Measurements from ENCODE around the gene KRTAP10-9. TPM values are rescaled to one million over a fixed set of nuclear protein-coding genes. Genes with fewer than 3 reads are reported as not detected.
"Not testable (repeated sequence)": the region's sequence is repeated elsewhere in the genome, so short reads cannot be mapped to it uniquely, and the experiment has no call there.

Gene KRTAP10-9, protein sequence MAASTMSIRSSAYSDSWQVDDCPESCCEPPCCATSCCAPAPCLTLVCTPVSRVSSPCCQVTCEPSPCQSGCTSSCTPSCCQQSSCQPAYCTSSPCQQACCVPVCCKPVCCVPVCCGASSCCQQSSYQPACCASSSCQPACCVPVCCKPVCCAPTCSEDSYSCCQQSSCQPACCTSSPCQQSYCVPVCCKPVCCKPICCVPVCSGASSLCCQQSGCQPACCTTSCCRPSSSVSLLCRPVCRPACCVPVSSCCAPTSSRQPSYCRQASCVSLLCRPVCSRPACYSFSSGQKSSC
- not detected for polyA plus RNA-seq (2013)

- no peak for DNase-seq
- Histone ChIP-seq H3K4me1 (ENCODE audit: control extremely low read depth in 1 of 4, control insufficient read depth in 4 of 4, insufficient read depth in 4 of 4, low read length in 3 of 4) (no peaks in the 10 kb centered on the region), H3K36me3 (ENCODE audit: control insufficient read depth in 4 of 4, insufficient read depth in 4 of 4, low read length in 3 of 4) (no peaks in the 10 kb centered on the region), H3K27ac (ENCODE audit: insufficient read depth in 1 of 2, low read depth in 1 of 2, low read length in 2 of 2, poor library complexity in 1 of 2, severe bottlenecking in 2 of 2) (no peak within 1 kb of the TSS), H3K9me3 (ENCODE audit: control extremely low read depth in 1 of 5, control insufficient read depth in 4 of 5, insufficient read depth in 2 of 5, low read depth in 1 of 5, low read length in 4 of 5) (peaks cover 6 to 48% (median 29%) of the 10 kb centered on the region in 5 experiments), H3K4me3 (ENCODE audit: control insufficient read depth in 1 of 7, extremely low read depth in 1 of 7, insufficient read depth in 4 of 7, low read depth in 2 of 7, low read length in 6 of 7) (no peak within 1 kb of the TSS), H3K27me3 (replicated peaks in 2 of 5; ENCODE audit: control insufficient read depth in 4 of 5, insufficient read depth in 5 of 5, low read length in 4 of 5) (peaks cover 0 to 8% (median 0%) of the 10 kb centered on the region in 5 experiments)
- POLR2A ChIA-PET, result no interaction called here
- CTCF ChIA-PET, result no interaction called here
- 59% methylated on average over 7 of the region's 7 CpGs for WGBS (ENCODE audit: insufficient coverage)
Observed at GRCh38 chr21:44626673-44627143, at the start of gene KRTAP10-9. Gene KRTAP10-9, plus strand, starts transcription at chr21:44627093. Its CDS starts 79 bp downstream, at chr21:44627172.

- no peak overlapping the region for H3K27ac ChIP-seq (ENCODE audit: insufficient read depth in 1 of 2, low read depth in 1 of 2, low read length in 2 of 2, poor library complexity in 1 of 2, severe bottlenecking in 2 of 2)
- H3K4me1 ChIP-seq (ENCODE audit: control extremely low read depth in 1 of 4, control insufficient read depth in 4 of 4, insufficient read depth in 4 of 4, low read length in 3 of 4), result no peaks in the 10 kb centered on the region
- over 99% methylated on average over 15 of the region's 17 CpGs for WGBS (ENCODE audit: insufficient coverage)
- ChIA-PET CTCF (no interaction called here), POLR2A (no interaction called here)
- H3K27me3 ChIP-seq (replicated peaks in 2 of 5; ENCODE audit: control insufficient read depth in 4 of 5, insufficient read depth in 5 of 5, low read length in 4 of 5), result peaks cover 0 to 38% (median 0%) of the 10 kb centered on the region in 5 experiments
- no peaks in the 10 kb centered on the region for H3K36me3 ChIP-seq (ENCODE audit: control insufficient read depth in 4 of 4, insufficient read depth in 4 of 4, low read length in 3 of 4)
- no peak for DNase-seq
- H3K9me3 ChIP-seq (ENCODE audit: control extremely low read depth in 1 of 5, control insufficient read depth in 4 of 5, insufficient read depth in 2 of 5, low read depth in 1 of 5, low read length in 4 of 5), result peaks cover 2 to 29% (median 17%) of the 10 kb centered on the region in 5 experiments
- H3K4me3 ChIP-seq (ENCODE audit: control insufficient read depth in 1 of 7, extremely low read depth in 1 of 7, insufficient read depth in 4 of 7, low read depth in 2 of 7, low read length in 6 of 7), result no peak overlapping the region
Observed at GRCh38 chr21:44578371-44579055, 48.4 kb upstream of the KRTAP10-9 start.

GRCh38 chr21:44579056-44579832, 47.6 kb upstream of the KRTAP10-9 start:
- Histone ChIP-seq H3K9me3 (ENCODE audit: control extremely low read depth in 1 of 5, control insufficient read depth in 4 of 5, insufficient read depth in 2 of 5, low read depth in 1 of 5, low read length in 4 of 5) (peaks cover 2 to 29% (median 17%) of the 10 kb centered on the region in 5 experiments), H3K27ac (ENCODE audit: insufficient read depth in 1 of 2, low read depth in 1 of 2, low read length in 2 of 2, poor library complexity in 1 of 2, severe bottlenecking in 2 of 2) (no peak overlapping the region), H3K36me3 (ENCODE audit: control insufficient read depth in 4 of 4, insufficient read depth in 4 of 4, low read length in 3 of 4) (no peaks in the 10 kb centered on the region), H3K4me1 (ENCODE audit: control extremely low read depth in 1 of 4, control insufficient read depth in 4 of 4, insufficient read depth in 4 of 4, low read length in 3 of 4) (no peaks in the 10 kb centered on the region), H3K4me3 (ENCODE audit: control insufficient read depth in 1 of 7, extremely low read depth in 1 of 7, insufficient read depth in 4 of 7, low read depth in 2 of 7, low read length in 6 of 7) (no peak overlapping the region), H3K27me3 (replicated peaks in 2 of 5; ENCODE audit: control insufficient read depth in 4 of 5, insufficient read depth in 5 of 5, low read length in 4 of 5) (peaks cover 0 to 43% (median 0%) of the 10 kb centered on the region in 5 experiments)
- DNase-seq, result no peak
- 73% methylated on average over 11 of the region's 22 CpGs for WGBS (ENCODE audit: insufficient coverage)
- ChIA-PET CTCF (no interaction called here), POLR2A (no interaction called here)

DNA sequence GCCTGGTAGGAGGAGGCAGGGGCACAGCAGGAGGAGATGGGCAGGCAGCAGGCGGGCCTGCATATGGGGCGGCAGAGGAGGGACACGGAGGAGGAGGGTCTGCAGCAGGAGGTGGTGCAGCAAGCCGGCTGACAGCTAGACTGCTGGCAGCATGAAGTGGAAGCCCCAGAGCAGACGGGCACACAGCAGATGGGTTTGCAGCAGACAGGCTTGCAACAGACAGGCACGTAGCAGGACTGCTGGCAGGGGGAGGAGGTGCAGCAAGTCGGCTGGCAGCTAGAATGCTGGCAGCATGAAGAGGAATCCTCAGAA, 47.1 kb upstream of the KRTAP10-9 start:
- Histone ChIP-seq H3K4me3 (ENCODE audit: control insufficient read depth in 1 of 7, extremely low read depth in 1 of 7, insufficient read depth in 4 of 7, low read depth in 2 of 7, low read length in 6 of 7) (no peak overlapping the region), H3K36me3 (ENCODE audit: control insufficient read depth in 4 of 4, insufficient read depth in 4 of 4, low read length in 3 of 4) (no peaks in the 10 kb centered on the region), H3K9me3 (ENCODE audit: control extremely low read depth in 1 of 5, control insufficient read depth in 4 of 5, insufficient read depth in 2 of 5, low read depth in 1 of 5, low read length in 4 of 5) (peaks cover 2 to 29% (median 17%) of the 10 kb centered on the region in 5 experiments), H3K27me3 (replicated peaks in 2 of 5; ENCODE audit: control insufficient read depth in 4 of 5, insufficient read depth in 5 of 5, low read length in 4 of 5) (peaks cover 0 to 41% (median 0%) of the 10 kb centered on the region in 5 experiments), H3K27ac (ENCODE audit: insufficient read depth in 1 of 2, low read depth in 1 of 2, low read length in 2 of 2, poor library complexity in 1 of 2, severe bottlenecking in 2 of 2) (no peak overlapping the region), H3K4me1 (ENCODE audit: control extremely low read depth in 1 of 4, control insufficient read depth in 4 of 4, insufficient read depth in 4 of 4, low read length in 3 of 4) (no peaks in the 10 kb centered on the region)
- CTCF ChIA-PET, result no interaction called here
- WGBS (ENCODE audit: insufficient coverage), result 88% methylated on average over 7 of the region's 7 CpGs
- POLR2A ChIA-PET, result no interaction called here
- DNase-seq, result no peak

DNA sequence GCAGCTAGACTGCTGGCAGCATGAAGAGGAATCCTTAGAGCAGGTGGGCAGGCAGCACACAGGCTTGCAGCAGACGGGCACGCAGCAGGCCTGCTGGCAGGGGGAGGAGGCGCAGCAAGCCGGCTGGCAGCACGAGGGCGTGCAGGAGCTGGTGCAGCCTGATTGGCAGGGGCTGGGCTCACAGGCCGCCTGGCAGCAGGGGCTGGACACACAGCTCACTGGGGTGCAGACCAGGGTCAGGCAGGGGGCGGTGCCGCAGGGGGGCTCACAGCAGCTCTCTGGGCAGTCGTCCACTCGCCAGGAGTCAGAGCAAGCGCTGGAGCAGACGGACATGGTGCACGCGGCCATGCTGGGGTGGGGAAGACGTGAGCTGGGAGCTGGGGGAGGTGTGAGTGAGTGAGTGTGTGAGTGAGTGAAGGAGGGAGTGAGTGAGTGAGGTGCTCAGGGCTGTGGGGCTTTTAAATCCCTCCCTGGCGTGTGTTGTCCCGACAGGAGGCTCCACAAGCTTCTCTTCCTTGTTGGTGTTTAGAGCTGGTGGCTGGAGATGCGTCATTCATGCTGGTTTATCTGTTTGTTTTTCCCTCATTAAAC, 46.6 kb upstream of the KRTAP10-9 start, which contains the start of gene KRTAP10-5:
TSS of gene KRTAP10-5 (minus strand) at position 374 of the 591 bp plus-strand sequence. CDS start at position 348, 26 bp downstream.
- Histone ChIP-seq H3K27me3 (replicated peaks in 2 of 5; ENCODE audit: control insufficient read depth in 4 of 5, insufficient read depth in 5 of 5, low read length in 4 of 5) (peaks cover 0 to 43% (median 0%) of the 10 kb centered on the region in 5 experiments), H3K9me3 (ENCODE audit: control extremely low read depth in 1 of 5, control insufficient read depth in 4 of 5, insufficient read depth in 2 of 5, low read depth in 1 of 5, low read length in 4 of 5) (peaks cover 2 to 30% (median 17%) of the 10 kb centered on the region in 5 experiments)
- 36% methylated on average over 7 of the region's 19 CpGs for WGBS (ENCODE audit: insufficient coverage)
- CTCF ChIA-PET; DNase-seq; POLR2A ChIA-PET; H3K4me1 ChIP-seq (ENCODE audit: control extremely low read depth in 1 of 4, control insufficient read depth in 4 of 4, insufficient read depth in 4 of 4, low read length in 3 of 4); H3K4me3 ChIP-seq (ENCODE audit: control insufficient read depth in 1 of 7, extremely low read depth in 1 of 7, insufficient read depth in 4 of 7, low read depth in 2 of 7, low read length in 6 of 7); H3K36me3 ChIP-seq (ENCODE audit: control insufficient read depth in 4 of 4, insufficient read depth in 4 of 4, low read length in 3 of 4); H3K27ac ChIP-seq (ENCODE audit: insufficient read depth in 1 of 2, low read depth in 1 of 2, low read length in 2 of 2, poor library complexity in 1 of 2, severe bottlenecking in 2 of 2): not testable (repeated sequence)

- H3K27ac ChIP-seq (ENCODE audit: insufficient read depth in 1 of 2, low read depth in 1 of 2, low read length in 2 of 2, poor library complexity in 1 of 2, severe bottlenecking in 2 of 2), result no peak overlapping the region
- ChIA-PET CTCF (no interaction called here), POLR2A (no interaction called here)
- no peaks in the 10 kb centered on the region for H3K4me1 ChIP-seq (ENCODE audit: control extremely low read depth in 1 of 4, control insufficient read depth in 4 of 4, insufficient read depth in 4 of 4, low read length in 3 of 4)
- H3K36me3 ChIP-seq (ENCODE audit: control insufficient read depth in 4 of 4, insufficient read depth in 4 of 4, low read length in 3 of 4), result no peaks in the 10 kb centered on the region
- H3K27me3 ChIP-seq (replicated peaks in 2 of 5; ENCODE audit: control insufficient read depth in 4 of 5, insufficient read depth in 5 of 5, low read length in 4 of 5), result peaks cover 0 to 39% (median 2%) of the 10 kb centered on the region in 5 experiments
- no peak for DNase-seq
- H3K4me3 ChIP-seq (ENCODE audit: control insufficient read depth in 1 of 7, extremely low read depth in 1 of 7, insufficient read depth in 4 of 7, low read depth in 2 of 7, low read length in 6 of 7), result no peak overlapping the region
- 86% methylated on average over 1 of the region's 3 CpGs for WGBS (ENCODE audit: insufficient coverage)
- peaks cover 2 to 33% (median 17%) of the 10 kb centered on the region in 5 experiments for H3K9me3 ChIP-seq (ENCODE audit: control extremely low read depth in 1 of 5, control insufficient read depth in 4 of 5, insufficient read depth in 2 of 5, low read depth in 1 of 5, low read length in 4 of 5)
Observed at GRCh38 chr21:44581158-44581557, 45.7 kb upstream of the KRTAP10-9 start.
